Stimulated activated CD4-positive, alpha-beta T cell treated with anti-CD3 and anti-CD28 coated beads, Interleukin-1b, Interleukin-23, amount 100 ng/mL, for 24 hours (primary cell): ENCODE results near the gene CHD3.

Experiments used
- DNase-seq, 4 experiments: peaks; one replicate each; pipeline ENCODE4 v3.0.0-alpha.2; 2020; ENCODE audit warnings: low read depth in 4 of 4, low spot score in 1 of 4

Gene CHD3

DNA sequence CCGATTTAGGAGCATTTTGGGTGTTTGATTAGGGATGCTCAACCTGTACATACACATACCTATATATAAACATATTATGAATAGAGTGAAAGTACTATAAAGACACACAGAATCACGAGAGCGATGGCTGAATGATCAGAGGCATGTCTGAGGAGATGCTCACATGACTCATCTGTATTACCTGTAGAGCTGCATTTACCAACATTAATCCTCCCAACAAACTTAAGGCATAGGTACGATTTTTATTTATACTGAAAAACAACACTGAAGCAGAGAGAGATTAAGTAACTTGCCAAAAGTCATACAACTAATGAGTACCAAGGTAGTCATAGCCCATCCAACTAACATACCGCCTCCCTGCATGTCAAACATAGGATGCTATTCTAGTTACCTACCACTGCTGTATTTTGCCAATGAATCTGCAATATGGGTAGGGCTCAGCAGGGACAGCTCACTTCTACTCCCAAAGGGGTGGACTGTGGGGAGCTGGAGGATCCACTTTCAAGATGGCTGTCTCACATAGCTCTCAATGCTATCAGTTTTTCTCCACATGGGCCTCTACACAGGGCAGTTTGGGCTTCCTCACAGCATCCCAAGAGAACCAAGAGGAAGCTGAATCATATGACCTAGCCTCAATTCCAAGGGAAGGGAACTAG is 23.5 kb upstream of the CHD3 start:
- no peak for DNase-seq

DNA sequence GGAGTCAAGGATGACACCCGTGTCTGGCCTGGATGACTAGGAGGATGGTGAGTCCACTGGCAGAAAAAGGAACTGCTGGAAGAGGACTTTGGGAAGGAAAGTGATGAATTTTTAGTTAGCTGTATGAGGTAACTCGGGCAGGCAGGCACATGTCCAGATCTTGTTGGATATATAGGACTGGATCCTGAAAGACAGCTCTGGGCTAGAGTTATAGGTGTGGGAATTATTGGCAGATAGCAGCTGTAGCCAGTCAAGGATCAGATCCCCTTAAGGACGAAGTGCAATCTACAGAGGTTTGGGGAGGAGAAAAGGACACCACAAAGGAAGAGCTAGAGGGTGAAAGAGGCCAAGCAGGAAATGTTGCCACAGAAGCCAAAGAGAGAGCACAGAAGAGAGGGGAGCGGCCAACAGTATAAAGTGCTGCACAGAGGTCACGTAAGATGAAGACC is 20.7 kb upstream of the CHD3 start:
- no peak for DNase-seq

DNA sequence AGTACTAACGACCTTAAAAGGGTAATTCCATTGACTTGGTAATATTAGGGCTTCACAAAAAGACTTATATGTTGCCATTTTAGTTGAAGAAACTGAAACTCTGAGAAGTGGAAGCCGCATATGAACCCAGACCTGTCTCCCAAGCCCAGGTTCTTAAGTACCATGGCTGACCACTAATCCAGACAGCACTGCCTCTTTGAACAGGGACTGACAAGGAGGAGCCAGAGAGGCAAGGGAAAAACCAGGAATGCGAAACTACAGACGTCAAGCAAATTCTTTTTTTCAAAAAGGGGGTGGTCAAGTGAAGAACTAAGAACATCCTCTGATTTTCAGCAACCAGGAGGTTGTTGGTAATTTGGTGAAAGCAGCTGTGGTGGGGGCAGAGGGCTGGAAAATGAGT is 15.5 kb upstream of the CHD3 start:
- no peak for DNase-seq

DNA sequence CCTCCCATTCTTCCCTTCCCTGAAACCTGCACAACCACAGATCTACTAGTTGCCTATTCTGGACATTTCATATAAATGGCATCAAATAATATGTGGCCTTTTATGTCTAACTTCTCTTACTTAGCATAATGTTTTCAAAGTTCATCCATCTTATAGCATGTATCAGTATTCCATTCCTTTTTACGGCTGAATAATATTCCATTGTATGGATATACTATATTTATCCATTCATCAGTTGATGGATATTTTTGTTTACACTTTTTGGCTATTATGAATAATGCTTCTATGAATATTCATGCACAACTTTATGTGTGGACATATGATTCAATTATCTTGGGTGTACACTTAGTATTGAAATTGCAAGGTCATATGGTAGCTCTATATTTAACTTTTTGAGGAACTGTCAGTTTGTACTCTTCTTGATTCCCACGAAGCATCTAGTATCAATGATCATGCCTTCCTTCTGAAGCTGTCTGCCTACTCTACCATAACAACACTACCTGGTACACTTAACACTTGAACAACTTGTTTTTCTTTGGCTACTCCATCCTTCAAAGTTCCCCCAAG is 12.7 kb upstream of the CHD3 start:
- DNase-seq: no peak

DNA sequence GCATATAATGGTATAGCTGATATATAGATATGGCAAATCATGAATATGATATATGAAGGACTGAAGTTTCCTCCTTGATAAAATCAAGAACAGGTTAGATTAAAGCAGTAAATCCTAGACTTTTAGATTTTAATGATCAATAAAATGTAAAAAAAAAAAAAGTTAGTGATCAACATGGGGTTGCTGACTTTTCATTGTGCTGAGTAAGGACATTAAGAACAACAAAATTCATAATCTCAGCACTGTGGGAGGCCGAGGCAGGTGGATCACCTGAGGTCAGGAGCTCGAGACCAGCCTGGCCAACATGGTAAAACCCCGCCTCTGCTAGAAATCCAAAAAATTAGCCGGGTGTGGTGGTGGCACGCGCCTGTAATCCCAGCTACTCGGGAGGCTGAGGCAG is 10.4 kb upstream of the CHD3 start:
- no peak for DNase-seq

DNA sequence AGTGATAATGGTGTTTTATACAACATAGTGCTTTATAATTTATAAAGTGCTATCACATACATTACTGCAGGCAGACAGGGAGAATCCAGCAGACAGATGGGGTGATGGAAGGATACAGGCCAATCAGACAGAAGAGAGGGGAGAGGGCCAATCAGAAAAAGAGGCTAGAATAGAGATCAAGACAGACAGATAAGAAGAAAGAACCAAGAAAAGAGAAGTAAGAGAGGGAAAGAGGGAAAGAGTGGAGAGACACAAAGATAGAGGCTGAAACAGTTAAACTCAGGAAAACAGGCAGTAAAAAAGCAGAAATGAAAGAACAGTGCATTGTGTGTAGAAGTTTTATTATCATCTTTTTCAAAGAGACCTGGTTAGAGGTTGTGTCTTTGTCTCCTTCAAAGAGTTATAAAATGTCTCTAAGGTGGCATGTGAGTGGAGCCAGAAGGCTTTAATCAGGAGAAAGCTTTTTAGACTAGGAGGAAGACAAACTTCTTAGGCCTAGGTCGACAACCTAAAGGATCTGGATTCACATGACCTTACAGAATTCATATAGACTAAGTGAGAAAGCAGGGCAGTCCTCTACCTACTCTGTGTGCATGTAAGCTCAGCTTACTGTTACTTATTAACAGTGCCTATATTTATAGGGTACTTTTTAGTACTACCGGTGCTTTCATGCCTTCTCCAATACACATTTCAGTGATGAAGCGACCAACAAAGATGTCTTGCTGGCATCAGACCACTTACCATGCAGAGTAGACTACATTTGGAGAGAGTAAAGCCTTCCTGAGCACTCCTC is 8.3 kb upstream of the CHD3 start:
- no peak for DNase-seq

DNA sequence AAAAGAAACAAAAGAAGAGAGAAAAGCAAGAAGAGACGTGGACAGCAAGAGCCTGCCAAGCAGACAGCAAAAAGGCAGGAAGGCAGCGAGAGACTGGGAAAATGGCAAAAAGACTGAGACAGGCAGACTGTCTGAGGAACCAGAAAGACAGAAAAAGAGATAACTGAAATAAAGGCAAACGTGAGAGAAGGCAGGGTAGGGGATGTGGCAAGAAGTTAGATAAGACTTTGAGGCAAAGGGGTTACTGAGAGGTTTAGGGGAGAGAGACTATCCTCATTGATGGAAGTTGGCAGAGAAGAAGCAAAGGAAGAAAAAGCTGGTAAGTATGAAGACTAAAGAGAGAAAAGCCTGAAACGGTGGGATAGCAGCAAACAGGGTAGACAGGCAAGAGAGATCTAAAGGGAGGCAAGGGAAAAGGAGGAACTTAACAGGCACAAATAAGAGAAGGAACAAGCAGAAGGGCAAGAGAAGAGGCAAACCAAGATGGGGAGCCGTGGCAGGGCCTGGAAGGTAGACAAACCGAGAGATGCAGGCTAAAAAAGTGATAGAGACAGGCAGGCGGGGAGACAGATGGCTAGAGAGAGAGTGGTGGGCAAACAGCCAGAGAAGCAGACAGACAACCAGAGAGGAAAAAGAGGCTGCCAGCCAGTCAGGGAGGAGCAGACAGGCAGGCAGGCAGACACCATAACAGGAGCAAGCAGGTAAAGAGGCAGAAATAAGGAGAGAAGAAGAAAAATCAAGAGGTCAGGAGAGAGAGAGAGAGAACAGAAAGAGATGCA is 7.1 kb upstream of the CHD3 start:
- no peak for DNase-seq

DNA sequence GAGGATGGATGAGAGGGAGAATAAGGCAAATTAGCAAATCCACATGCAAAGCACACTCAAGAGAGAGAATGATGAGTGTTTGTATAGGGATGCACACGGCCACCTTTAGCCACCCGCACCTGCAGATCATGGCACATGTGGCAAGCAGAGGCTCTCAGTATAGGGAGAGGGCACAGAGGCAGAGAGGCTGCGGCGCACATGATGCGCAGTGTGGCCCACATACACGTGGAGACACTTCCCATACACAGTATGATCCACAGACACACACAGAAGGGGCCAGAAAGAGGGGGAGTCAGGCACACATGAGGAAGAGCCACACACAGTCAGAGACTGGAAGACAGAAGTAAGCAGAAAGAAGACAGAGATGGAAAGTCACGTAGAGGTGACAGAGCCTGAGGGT is 6.5 kb upstream of the CHD3 start:
- no peak for DNase-seq

DNA sequence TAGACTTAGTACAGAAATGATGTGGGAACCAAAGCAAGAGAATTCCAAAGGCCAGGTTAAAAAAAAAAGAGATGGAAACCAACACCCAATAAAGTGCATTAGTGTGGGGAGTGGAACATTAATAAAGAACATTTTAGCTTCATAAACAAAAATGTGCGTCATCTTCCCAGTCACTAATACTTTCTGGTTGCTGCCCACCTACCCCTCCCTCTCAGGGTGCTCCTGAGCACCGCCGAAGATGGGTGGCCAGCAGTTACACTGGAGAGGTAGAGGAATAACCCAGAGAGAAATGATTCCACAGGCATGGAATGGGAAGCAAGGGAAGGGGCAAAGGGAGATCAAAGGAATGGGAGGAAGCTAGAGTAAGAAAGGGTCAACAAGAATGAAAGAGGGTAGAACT is 6.0 kb upstream of the CHD3 start:
- no peak for DNase-seq

DNA sequence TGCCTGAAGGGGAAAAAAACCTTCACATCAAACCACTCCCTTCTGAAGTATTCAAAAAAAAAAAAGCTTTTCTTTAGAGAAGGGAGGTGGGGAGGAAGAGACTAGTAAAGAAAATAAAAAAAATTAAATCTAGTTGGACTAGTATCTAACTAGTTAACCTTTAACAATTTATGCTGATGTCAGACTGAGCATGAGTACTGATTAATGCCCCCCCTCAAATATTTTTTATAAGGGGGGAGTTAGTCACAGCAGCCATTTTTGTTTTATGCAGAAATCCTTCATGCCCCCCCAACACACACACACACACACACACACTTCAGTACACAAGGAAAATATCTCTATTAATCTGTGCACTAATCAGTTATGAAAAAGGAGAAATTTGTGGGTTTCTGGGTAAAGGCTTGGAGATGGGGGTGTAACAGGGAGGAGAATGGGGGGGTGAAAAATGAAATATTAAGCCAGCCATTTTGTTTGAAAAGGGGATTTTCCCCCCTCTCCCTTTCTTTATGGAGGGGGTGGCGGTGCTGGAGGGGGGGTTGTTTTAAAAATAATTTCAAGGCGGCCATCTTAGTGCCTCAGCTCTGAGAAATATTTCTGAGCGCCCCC is 4.7 kb upstream of the CHD3 start:
- DNase-seq: no peak

DNA sequence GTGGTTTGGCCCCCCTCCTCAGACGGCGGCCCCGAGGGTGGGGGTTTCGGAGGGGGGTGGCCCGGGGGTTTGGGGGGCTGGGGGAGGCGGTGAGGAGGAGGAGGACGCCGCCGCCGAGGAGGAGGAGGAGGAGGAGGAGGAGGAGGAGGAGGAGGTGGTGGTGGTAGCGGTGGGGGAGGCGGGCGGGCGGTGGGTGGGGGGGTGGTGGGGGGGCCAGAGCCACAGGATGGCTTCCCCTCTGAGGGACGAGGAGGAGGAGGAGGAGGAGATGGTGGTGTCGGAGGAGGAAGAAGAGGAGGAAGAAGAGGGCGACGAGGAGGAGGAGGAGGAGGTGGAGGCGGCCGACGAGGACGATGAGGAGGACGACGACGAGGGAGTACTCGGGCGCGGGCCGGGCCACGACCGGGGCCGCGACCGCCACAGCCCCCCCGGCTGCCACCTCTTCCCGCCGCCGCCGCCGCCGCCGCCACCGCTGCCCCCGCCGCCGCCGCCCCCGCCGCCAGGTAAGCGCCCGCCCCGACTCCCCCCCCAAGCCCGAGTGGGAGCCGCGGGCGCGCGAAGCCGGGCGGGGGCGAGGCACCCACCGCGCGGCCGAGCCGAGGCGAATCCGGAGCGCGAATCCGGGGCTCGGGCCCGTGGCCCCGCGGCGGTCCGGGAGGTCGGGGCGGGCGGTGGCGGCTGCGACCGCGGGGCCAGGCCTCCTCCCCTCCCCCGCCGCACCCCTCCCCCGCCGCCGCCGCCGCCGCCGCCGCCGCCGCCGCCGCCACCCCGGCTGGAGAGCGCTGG is 3.8 kb upstream of the CHD3 start:
- peak in 2 of 4 experiments; percentile 16 to 21 for DNase-seq

DNA sequence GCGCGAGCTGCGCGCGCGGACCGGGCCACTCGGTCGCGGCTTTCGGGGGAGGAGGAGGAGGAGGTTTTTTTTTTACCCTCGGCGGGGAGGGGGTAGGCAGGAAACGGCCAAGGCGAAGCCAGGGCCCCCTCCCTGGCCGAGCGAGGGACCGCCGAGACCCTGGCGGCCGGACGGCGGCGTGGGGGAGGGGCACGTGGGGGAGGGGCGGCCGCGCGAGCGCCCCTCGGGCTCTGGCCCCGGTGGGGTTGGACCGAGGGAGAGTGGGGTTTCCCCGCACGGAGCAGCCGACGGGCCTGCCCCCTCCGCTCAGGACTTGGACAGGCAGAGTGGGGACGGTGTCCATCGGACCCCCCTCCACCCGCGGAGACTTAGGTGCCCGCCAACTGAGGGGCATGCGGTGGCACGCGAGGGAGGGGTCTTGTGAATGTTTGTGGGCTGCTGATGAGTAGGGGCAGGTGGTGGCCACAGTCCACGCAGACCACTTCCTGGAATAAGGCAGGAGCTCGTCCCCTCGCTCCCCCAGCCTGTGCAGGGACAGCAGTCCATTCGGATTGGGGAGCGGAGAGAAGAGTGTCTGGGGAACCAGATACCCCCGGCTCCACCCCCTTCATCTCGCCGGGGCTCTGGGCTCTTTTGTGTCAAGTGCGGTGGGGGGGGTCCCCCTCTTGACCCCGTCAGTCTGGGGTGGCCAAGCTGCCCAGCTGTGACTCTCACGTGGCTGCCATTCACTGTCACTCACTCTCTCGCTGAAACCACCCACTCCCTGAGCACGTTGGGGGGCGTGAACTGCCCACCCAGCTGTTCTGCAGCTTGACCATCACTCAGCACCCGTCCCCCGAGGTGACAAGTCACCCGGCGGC is 3.0 kb upstream of the CHD3 start:
- peak in 2 of 4 experiments; percentile 18 to 36 for DNase-seq

DNA sequence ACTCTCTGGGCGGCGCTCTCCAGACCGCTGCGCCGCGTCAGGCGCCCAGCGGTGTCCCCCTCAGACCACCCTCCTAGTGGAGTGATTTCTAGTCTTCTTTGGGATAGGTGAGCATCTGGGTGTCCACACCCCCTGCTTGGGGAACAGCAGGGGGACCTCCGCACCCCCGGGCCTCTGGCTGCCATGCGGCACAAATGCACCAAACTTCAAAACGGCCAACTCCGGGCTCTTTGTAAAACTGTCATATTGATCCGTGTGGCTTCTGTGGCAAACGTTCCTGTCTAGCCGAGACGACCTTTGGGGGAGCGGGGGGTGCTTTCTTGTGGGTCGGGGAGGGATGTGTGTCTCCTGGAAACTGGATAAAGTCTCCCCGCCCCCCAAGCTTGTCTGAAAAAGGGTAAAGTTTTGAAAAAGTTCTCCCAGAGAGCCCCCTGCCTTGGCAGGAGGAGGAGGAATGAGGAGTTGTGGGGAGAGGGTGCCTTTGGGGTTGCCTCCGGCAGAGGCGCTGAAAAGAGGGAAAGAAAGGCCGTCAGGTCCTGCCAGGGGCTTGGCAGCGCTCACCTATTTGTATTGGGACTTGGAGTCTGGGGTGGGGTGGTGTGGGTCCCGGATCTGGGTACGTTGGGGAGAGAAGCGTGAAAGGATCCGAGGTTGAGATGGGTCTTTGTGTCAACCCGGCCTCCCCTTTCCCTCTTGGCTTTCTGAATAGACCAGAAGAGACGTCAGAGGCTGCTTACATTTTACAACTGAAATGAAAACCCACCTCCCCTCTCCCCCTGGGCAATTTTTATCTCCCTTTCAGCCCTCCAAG is 2.2 kb upstream of the CHD3 start:
- peak in 2 of 4 experiments; percentile 30 to 43 for DNase-seq

DNA sequence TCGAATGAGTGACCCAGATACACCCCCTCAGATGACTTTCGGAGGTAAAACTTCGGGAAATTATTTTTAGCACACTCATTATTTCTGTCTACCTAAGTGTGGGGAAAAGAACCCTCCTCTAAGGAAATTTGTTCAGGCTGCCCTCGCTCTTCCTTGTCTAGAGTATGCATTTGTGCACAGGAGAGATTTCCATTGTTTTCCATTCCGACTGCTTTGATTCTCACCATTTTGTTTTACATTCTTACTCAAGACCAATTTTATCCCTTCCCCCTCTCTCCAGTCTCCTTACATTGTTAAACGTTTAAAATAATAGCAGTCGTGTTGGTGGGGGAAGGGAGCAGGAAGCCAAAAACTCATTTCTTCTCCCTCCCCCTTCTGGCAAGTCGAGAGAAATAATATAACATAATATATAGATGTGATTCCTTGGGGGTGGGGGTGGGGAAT is 1.5 kb upstream of the CHD3 start:
- DNase-seq: no peak

DNA sequence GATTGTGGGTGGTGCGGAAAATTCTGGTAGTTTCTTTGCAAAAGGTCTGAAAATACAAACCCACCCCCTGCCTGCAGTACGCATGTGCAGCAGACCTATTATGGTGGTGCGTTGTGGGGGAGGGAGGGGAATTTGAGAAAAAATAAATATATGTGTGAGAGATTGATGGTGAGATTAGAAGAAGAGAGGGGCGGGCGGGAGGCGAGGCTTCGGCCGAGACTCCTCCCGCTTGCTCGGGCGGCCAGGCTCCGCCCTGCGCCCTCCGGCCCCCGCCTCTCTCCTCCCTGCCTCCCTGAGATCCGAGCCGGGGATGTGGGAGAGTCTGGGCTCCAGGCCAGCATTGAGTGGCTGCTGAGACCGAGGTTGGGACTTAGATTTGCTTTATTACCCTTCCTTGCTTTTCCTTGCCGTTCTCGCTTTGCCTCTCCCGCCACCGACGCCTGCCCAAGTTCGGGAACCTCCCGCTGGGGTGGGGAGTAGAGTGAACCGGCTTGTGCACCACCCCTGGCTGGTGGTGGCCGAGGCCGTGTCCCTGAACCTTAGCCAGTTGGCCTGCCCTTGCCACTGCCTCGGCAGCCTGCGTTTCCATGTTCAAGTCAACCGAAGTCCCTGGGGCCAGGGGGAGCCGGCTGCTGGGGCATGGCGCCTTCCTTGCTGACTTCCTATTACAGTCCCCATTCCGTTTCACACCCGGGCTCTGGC is 956 bp upstream of the CHD3 start:
- DNase-seq: peak; percentile 62 to 84 (median 70)

DNA sequence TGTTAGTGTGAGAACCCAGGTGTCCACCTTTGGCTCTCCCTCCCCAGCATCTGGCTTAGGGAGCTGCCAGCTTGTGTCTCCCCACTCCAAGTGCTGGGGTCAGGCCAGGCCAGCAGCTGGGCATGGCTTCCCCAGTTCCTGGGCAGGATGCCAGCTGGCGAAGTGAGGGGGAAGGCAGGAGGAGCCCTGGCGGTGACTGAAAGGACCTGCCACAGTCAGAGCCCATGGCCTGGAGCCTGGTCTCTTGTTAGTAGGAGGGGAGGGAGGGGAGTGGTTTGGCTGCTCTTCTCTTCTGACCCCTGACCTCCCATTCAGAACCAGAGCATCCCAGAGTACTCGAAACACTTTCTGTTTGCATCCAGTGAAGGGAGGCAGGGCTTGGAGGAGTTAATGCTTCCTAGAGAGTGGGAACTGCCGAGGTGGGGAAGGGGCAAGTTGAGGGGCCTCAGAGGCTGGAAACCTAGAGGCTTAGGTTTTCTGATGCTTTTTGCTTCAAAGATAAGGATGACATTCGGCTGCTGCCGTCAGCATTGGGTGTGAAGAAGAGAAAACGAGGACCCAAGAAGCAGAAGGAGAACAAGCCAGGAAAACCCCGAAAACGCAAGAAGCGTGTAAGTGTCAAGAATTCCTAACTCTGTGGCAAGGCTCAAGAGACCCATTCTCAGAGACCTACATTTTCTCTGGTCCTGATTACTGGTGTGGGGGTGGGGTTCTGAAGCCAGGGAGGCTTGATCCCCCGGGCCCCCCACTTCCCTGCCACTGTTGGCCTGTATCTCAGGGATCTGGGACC is 772 bp downstream of the CHD3 start:
- no peak for DNase-seq

DNA sequence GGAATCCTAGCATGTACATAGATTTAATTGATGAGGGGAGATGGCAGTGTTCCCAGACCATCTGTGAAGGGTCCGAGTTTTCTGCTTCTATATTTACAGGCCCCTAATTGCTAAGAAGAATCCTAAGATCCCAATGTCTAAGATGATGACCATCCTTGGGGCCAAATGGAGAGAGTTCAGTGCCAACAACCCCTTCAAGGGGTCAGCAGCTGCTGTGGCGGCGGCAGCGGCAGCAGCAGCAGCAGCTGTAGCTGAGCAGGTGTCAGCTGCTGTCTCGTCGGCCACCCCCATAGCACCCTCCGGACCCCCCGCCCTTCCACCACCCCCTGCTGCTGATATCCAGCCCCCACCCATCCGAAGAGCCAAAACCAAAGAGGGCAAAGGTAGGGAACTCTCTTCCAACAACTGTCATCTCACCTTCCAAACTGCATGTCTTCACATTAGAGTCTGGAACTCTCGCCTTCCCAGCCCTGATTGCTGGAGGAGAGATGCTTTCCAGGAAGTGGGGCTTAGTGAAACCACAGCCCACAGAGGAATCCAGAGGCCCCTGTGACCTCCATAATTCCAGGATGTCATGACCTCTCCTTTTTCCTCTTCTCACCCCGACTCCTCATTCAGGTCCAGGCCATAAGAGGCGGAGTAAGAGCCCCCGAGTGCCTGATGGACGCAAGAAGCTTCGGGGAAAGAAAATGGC is 4.7 kb downstream of the CHD3 start:
- no peak for DNase-seq
